ENCODE data around the gene SNCA. TPM values are rescaled to one million over a fixed set of nuclear protein-coding genes. Genes with fewer than 3 reads are reported as not detected.

The SNCA gene
- total and polyA plus RNA-seq, 2 of the 8 experiments (the other 6 are each of a cell fraction or from before 2014, with no cell fraction given): 8.5 to 16.8 TPM

GRCh38 chr4:89855236-89855635, 18.3 kb upstream of the SNCA start:
- no peaks in the 10 kb centered on the region for H3K23me2 ChIP-seq (ENCODE audit: low read depth, low read length)
- no peak overlapping the region for H2BK120ac ChIP-seq (replicated peaks; ENCODE audit: low read depth, low read length)
- no peak overlapping the region for H2AK5ac ChIP-seq (ENCODE audit: low read depth, low read length)
- no peak overlapping the region for H3K4ac ChIP-seq (replicated peaks; ENCODE audit: insufficient read length, low read depth, low read length)
- H2AFZ ChIP-seq (ENCODE audit: low read length): no peak overlapping the region
- no peaks in the 10 kb centered on the region for H3K36me3 ChIP-seq (ENCODE audit: control insufficient read depth in 2 of 4, insufficient read depth in 4 of 4, low read length in 3 of 4)
- no peak overlapping the region for H3K18ac ChIP-seq (ENCODE audit: extremely low read depth, low read length)
- no peak overlapping the region for H3K4me2 ChIP-seq (ENCODE audit: insufficient read depth in 1 of 2, low read depth in 2 of 2, low read length in 2 of 2)
- no peaks in the 10 kb centered on the region for H3K27me3 ChIP-seq (replicated peaks in 1 of 4; ENCODE audit: control insufficient read depth in 3 of 4, extremely low read depth in 1 of 4, insufficient read depth in 3 of 4, low read length in 3 of 4)
- H4K5ac ChIP-seq (ENCODE audit: insufficient read length, low read depth, low read length): no peak overlapping the region
- H3K4me1 ChIP-seq (replicated peaks in 1 of 4; ENCODE audit: control insufficient read depth in 3 of 4, insufficient read depth in 4 of 4, low read length in 3 of 4): no peaks in the 10 kb centered on the region
- H2BK15ac ChIP-seq (ENCODE audit: low read length): no peak overlapping the region
- no peak overlapping the region for H3K27ac ChIP-seq (ENCODE audit: low read depth, low read length)
- POLR2A ChIA-PET (ENCODE audit: partially characterized antibody): no interaction called here
- CTCF ChIA-PET (ENCODE audit: partially characterized antibody): no interaction called here
- H3K79me1 ChIP-seq (ENCODE audit: low read depth, low read length): no peaks in the 10 kb centered on the region
- H3K14ac ChIP-seq (ENCODE audit: insufficient read length): no peak overlapping the region
- no peak for FAIRE-seq
- no peak overlapping the region for H2BK5ac ChIP-seq (ENCODE audit: low read depth, low read length)
- H3K4me3 ChIP-seq (ENCODE audit: extremely low read depth in 1 of 4, insufficient read depth in 2 of 4, low read depth in 3 of 4, low read length in 4 of 4): no peak overlapping the region
- no peaks in the 10 kb centered on the region for H3K79me2 ChIP-seq (ENCODE audit: control insufficient read depth in 1 of 2, insufficient read depth in 2 of 2, low read length in 2 of 2)
- no peak overlapping the region for H3K23ac ChIP-seq (ENCODE audit: insufficient read length)
- WGBS, 2 experiments (ENCODE audit: extremely low coverage in 1 of 2, insufficient coverage in 1 of 2, insufficient read length in 1 of 2, insufficient replicate concordance in 2 of 2, low coverage in 1 of 2, low lambda C conversion rate in 2 of 2, missing lambda C conversion rate in 1 of 2): 80% methylated on average over 3 of the region's 3 CpGs; no CpG with 5 or more reads in 1 of the 2 experiments
- TF ChIP-seq, protein P1, sequence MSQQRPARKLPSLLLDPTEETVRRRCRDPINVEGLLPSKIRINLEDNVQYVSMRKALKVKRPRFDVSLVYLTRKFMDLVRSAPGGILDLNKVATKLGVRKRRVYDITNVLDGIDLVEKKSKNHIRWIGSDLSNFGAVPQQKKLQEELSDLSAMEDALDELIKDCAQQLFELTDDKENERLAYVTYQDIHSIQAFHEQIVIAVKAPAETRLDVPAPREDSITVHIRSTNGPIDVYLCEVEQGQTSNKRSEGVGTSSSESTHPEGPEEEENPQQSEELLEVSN (IDR thresholded peaks at IDR 0.05): no peak
- no peak for TF ChIP-seq CHD2 (IDR thresholded peaks at IDR 0.05; ENCODE audit: low read length)
- TF ChIP-seq EP300 (IDR thresholded peaks at IDR 0.05; ENCODE audit: borderline replicate concordance in 1 of 2, low read depth in 2 of 2, low read length in 2 of 2): no peak
- TF ChIP-seq BACH1 (IDR thresholded peaks at IDR 0.05; ENCODE audit: low read length): no peak
- no peak for TF ChIP-seq FOSL1 (IDR thresholded peaks at IDR 0.05; ENCODE audit: insufficient read depth, low read depth, low read length)
- TF ChIP-seq CHD1 (IDR thresholded peaks at IDR 0.05; ENCODE audit: low read depth, low read length): no peak
- TF ChIP-seq POLR2A (IDR thresholded peaks at IDR 0.05; ENCODE audit: control extremely low read depth in 1 of 2, low read depth in 2 of 2, low read length in 2 of 2): no peak
- no peak for TF ChIP-seq SP4 (IDR thresholded peaks at IDR 0.05; ENCODE audit: low read length)
- TF ChIP-seq POU5F1 (IDR thresholded peaks at IDR 0.05; ENCODE audit: low read depth, low read length): no peak
- TF ChIP-seq GABPA (IDR thresholded peaks at IDR 0.05; ENCODE audit: borderline replicate concordance, insufficient read depth, low read length): no peak
- TF ChIP-seq BRCA1 (IDR thresholded peaks at IDR 0.05; ENCODE audit: low read depth, low read length): no peak
- no peak for TF ChIP-seq RFX5 (IDR thresholded peaks at IDR 0.05; ENCODE audit: borderline replicate concordance, low read depth, low read length)
- TF ChIP-seq YY1 (IDR thresholded peaks at IDR 0.05; ENCODE audit: low read depth, low read length): no peak
- TF ChIP-seq NANOG (IDR thresholded peaks at IDR 0.05; ENCODE audit: insufficient read depth, low read depth, low read length, poor library complexity, severe bottlenecking): no peak
- no peak for TF ChIP-seq CREB1 (IDR thresholded peaks at IDR 0.05)
- TF ChIP-seq SIX5 (IDR thresholded peaks at IDR 0.05; ENCODE audit: low read depth, low read length): no peak
- H2BK20ac ChIP-seq (ENCODE audit: low read length): no peak overlapping the region
- no peak overlapping the region for H4K91ac ChIP-seq (replicated peaks; ENCODE audit: insufficient read length, low read length)
- no peak overlapping the region for H3K56ac ChIP-seq (replicated peaks; ENCODE audit: insufficient read length, low read depth, low read length)
- no peak overlapping the region for H3K9ac ChIP-seq (replicated peaks in 1 of 4; ENCODE audit: extremely low read depth in 1 of 4, low read depth in 3 of 4, low read length in 3 of 4)
- H3K9me3 ChIP-seq (ENCODE audit: insufficient read depth in 2 of 2, low read depth in 1 of 2, low read length in 1 of 2): peaks cover 16 to 19% of the 10 kb centered on the region in 2 experiments; a peak in 3 of 4 replicates
- no peak for DNase-seq (ENCODE audit: low read depth in 1 of 2, low spot score in 2 of 2)
- no peak overlapping the region for H4K8ac ChIP-seq (ENCODE audit: extremely low read depth, insufficient read depth, low read length)
- no peaks in the 10 kb centered on the region for H4K20me1 ChIP-seq (replicated peaks in 1 of 2; ENCODE audit: control insufficient read depth in 1 of 2, insufficient read depth in 2 of 2, low read length in 2 of 2)
- H2BK12ac ChIP-seq (ENCODE audit: low read depth, low read length): no peak overlapping the region
